Right cardiac atrium (tissue), 5 donors: Measurements from ENCODE around the gene PCDHGA6. TPM values are rescaled to one million over a fixed set of nuclear protein-coding genes. Genes with fewer than 3 reads are reported as not detected.
"Not testable (repeated sequence)": the region's sequence is repeated elsewhere in the genome, so short reads cannot be mapped to it uniquely, and the experiment has no call there.

Experiments
- ATAC-seq, 2 donors: fragments of 200-7000 bp; cut with Tn5 transposase; one replicate each; pipeline versions ENCODE4 v1.8.0 to v1.9.1; 2020; ENCODE audit warnings: moderate library complexity in 2 of 2, mild to moderate bottlenecking in 1 of 2
- DNase-seq, 3 donors: peaks; one replicate each; pipeline ENCODE4 v3.0.0-alpha.2; 2020
- H3K27ac ChIP-seq: one replicate; pipeline ENCODE4 v1.5.1; 2013; ENCODE audit warnings: mild to moderate bottlenecking, low read length, control low read depth, moderate library complexity
- H3K27me3 ChIP-seq: one replicate; pipeline ENCODE4 v1.6.1; 2013; ENCODE audit not compliant: control insufficient read depth, insufficient read depth
- H3K4me1 ChIP-seq: one replicate; pipeline ENCODE4 v1.6.1; 2013; ENCODE audit warnings: low read length; ENCODE audit not compliant: control insufficient read depth, insufficient read depth
- H3K4me3 ChIP-seq: one replicate; pipeline ENCODE4 v1.5.1; 2013; ENCODE audit warnings: low read length, control low read depth
- H3K9me3 ChIP-seq: one replicate; pipeline ENCODE4 v1.6.1; 2013; ENCODE audit warnings: low read length; ENCODE audit not compliant: control insufficient read depth
- WGBS: extraction: QIAGEN DNeasy Blood & Tissue Kit; methylation state at CpG from one replicate; pipeline ENCODE4 v1.1.7; 2013; 5-methylcytosine and 5-hydroxymethylcytosine counted together
- intact Hi-C, 4 donors: fragments of 100-400 bp; cut with DNase I; formaldehyde crosslinking; loops; one replicate each; pipeline versions ENCODE4 v1.11.0 to v1.14.0; 2022 to 2023
- polyA plus RNA-seq: library from polyadenylated mRNA; stranded (reverse); fragments of 200-250 nt; gene quantifications from one replicate; pipeline ENCODE4 v1.2.3, GENCODE V29; 2013
- total RNA-seq, 4 donors: library from RNA; stranded (reverse); fragmentation: NEBNext Ultra II Directional; extraction: Animal tissue kit (Norgen Biotek cat#: 25700); gene quantifications; one replicate each; pipeline ENCODE4 v1.2.1, GENCODE V29; 2021
- donor health status: healthy with polysubstance abuse.
- donor health status: DM: no; HTN: yes; CAD: no.
- donor health status: DM: no; HTN: no; CAD: no.
- donor health status: DM: no; HTN: yes; CAD: no; lungs with severe emphysema.
- donor health status: DM: yes; HTN: yes; CAD: no.

The PCDHGA6 gene
- total and polyA plus RNA-seq, 5 donors, result 2.2 to 5.3 (median 4.9) TPM

GRCh38 chr5:141343953-141344463 lies 29.7 kb upstream of the PCDHGA6 start:
- intact Hi-C loops, result loop anchor here in 2 of 4 donors (5.0 kb wide), 1 partner anchor 213 kb away; no protein-coding TSS in a partner anchor
- peaks cover 15% of the 10 kb centered on the region for H3K9me3 ChIP-seq
- ATAC-seq (peak; percentile 36 to 43), DNase-seq (no peak)
- H3K27me3 ChIP-seq, result no peaks in the 10 kb centered on the region
- peak overlapping the region; percentile 42 for H3K4me3 ChIP-seq
- no peak overlapping the region for H3K27ac ChIP-seq
- 21% methylated on average over 31 of the region's 31 CpGs for WGBS
- H3K4me1 ChIP-seq, result no peaks in the 10 kb centered on the region

DNA sequence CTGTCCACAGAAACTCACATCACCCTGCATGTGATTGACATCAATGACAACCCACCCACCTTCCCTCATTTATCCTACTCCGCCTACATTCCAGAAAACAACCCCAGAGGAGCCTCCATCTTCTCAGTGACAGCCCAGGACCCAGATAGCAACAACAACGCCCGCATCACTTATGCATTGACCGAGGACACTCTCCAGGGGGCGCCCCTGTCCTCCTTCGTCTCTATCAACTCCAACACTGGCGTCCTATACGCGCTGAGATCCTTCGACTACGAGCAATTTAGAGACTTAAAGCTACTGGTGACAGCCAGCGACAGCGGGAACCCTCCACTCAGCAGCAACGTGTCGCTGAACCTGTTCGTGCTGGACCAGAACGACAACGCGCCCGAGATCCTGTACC lies 28.4 kb upstream of the PCDHGA6 start:
- H3K9me3 ChIP-seq, result peaks cover 15% of the 10 kb centered on the region
- H3K4me1 ChIP-seq, result no peaks in the 10 kb centered on the region
- 31% methylated on average over 20 of the region's 20 CpGs for WGBS
- ATAC-seq (no peak), DNase-seq (no peak)
- intact Hi-C loops, result no loop called here
- no peaks in the 10 kb centered on the region for H3K27me3 ChIP-seq
- H3K4me3 ChIP-seq, result peak overlapping the region; percentile 28
- H3K27ac ChIP-seq, result no peak overlapping the region

- peaks cover 15% of the 10 kb centered on the region for H3K9me3 ChIP-seq
- intact Hi-C loops, H3K4me3 ChIP-seq, H3K27me3 ChIP-seq, H3K4me1 ChIP-seq, DNase-seq, ATAC-seq, H3K27ac ChIP-seq: not testable (repeated sequence)
- WGBS, result 41% methylated on average over 24 of the region's 35 CpGs
Observed at GRCh38 chr5:141346017-141346416, 27.7 kb upstream of the PCDHGA6 start.

- Histone ChIP-seq H3K4me3 (peak within 1 kb of the TSS; percentile 45), H3K27me3 (no peaks in the 10 kb centered on the region), H3K27ac (no peak within 1 kb of the TSS), H3K9me3 (peaks cover 13% of the 10 kb centered on the region), H3K4me1 (no peaks in the 10 kb centered on the region)
- DNase-seq (peak in 2 of 3 donors; percentile 65 to 71), ATAC-seq (peak; percentile 44 to 60)
- WGBS, result 20% methylated on average over 29 of the region's 29 CpGs
- intact Hi-C loops, result no loop called here
Observed at GRCh38 chr5:141349917-141350619, 23.6 kb upstream of the PCDHGA6 start, which contains the start of gene PCDHGB1. Gene PCDHGB1 (plus strand): TSS chr5:141350099. CDS start chr5:141350261, 162 bp downstream.

GRCh38 chr5:141351591-141351990 lies 22.1 kb upstream of the PCDHGA6 start:
- H3K9me3 ChIP-seq, result peaks cover 7% of the 10 kb centered on the region
- H3K4me3 ChIP-seq, result no peak overlapping the region
- ATAC-seq (no peak), DNase-seq (no peak)
- H3K27me3 ChIP-seq, result no peaks in the 10 kb centered on the region
- no peak overlapping the region for H3K27ac ChIP-seq
- H3K4me1 ChIP-seq, result no peaks in the 10 kb centered on the region
- WGBS, result 24% methylated on average over 34 of the region's 36 CpGs
- intact Hi-C loops, result no loop called here

GRCh38 chr5:141354900-141355469 lies 18.7 kb upstream of the PCDHGA6 start, which contains the start of gene PCDHGA4:
Gene PCDHGA4 (plus strand): TSS chr5:141355021. CDS start chr5:141355108, 87 bp downstream.
- Histone ChIP-seq H3K4me1 (no peaks in the 10 kb centered on the region), H3K27ac (no peak within 1 kb of the TSS), H3K27me3 (no peaks in the 10 kb centered on the region), H3K4me3 (peak within 1 kb of the TSS; percentile 44), H3K9me3 (peaks cover 9% of the 10 kb centered on the region)
- no peak for ATAC-seq
- 17% methylated on average over 29 of the region's 29 CpGs for WGBS
- intact Hi-C loops, result no loop called here
- DNase-seq, result no peak

DNA sequence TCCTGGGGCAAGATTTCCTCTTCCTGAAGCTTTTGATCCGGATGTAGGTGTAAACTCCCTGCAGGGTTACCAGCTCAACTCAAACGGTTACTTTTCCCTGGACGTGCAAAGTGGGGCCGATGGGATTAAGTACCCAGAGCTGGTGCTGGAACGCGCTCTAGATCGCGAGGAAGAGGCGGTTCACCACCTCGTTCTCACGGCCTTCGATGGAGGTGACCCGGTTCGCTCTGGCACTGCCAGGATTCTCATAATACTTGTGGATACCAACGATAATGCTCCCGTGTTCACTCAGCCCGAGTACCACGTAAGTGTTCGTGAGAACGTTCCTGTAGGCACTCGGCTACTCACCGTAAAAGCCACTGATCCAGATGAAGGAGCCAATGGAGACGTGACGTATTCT lies 18.1 kb upstream of the PCDHGA6 start:
- peaks cover 11% of the 10 kb centered on the region for H3K9me3 ChIP-seq
- no peak for DNase-seq
- 47% methylated on average over 24 of the region's 24 CpGs for WGBS

GRCh38 chr5:141356133-141356532 lies 17.6 kb upstream of the PCDHGA6 start:
- intact Hi-C loops, result no loop called here
- Histone ChIP-seq H3K27me3 (no peaks in the 10 kb centered on the region), H3K4me1 (no peaks in the 10 kb centered on the region), H3K4me3 (no peak overlapping the region), H3K9me3 (peaks cover 11% of the 10 kb centered on the region), H3K27ac (no peak overlapping the region)
- WGBS, result 70% methylated on average over 5 of the region's 5 CpGs
- ATAC-seq, result no peak
- DNase-seq, result no peak

More for the DNA sequence above, 18.1 kb upstream of the PCDHGA6 start:
- H3K27ac ChIP-seq, result no peak overlapping the region
- intact Hi-C loops, result no loop called here
- no peaks in the 10 kb centered on the region for H3K27me3 ChIP-seq
- no peaks in the 10 kb centered on the region for H3K4me1 ChIP-seq
- no peak overlapping the region for H3K4me3 ChIP-seq
- ATAC-seq, result no peak

GRCh38 chr5:141356950-141357349 lies 16.7 kb upstream of the PCDHGA6 start:
- Histone ChIP-seq H3K4me3 (no peak overlapping the region), H3K27me3 (no peaks in the 10 kb centered on the region), H3K9me3 (peaks cover 8% of the 10 kb centered on the region), H3K27ac (no peak overlapping the region), H3K4me1 (no peaks in the 10 kb centered on the region)
- intact Hi-C loops, result no loop called here
- 40% methylated on average over 19 of the region's 19 CpGs for WGBS
- ATAC-seq (no peak), DNase-seq (no peak)

DNA sequence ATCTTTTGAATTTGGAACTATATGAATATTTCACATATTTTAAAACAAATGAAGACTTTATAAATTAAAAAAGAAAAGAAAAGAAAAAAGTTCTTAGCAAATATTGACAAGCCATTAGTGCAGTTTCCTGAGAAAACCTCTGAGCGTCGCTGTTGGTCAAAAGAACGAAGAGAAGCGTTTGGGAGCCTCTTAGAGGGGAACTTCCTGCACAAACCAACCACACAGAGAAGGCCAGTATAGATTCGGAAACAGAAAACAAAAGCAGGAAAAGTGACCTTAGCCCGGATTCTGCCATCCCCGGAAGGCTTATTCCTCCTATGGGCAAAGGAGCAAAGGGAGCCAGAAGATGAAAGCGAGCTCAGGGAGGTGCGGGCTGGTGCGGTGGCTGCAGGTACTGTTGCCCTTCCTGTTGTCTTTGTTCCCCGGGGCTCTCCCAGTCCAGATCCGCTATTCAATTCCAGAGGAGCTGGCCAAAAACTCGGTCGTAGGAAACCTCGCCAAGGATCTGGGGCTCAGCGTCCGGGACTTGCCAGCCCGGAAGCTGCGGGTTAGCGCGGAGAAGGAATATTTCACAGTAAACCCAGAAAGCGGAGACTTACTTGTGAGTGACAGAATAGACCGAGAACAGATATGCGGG lies 13.8 kb upstream of the PCDHGA6 start, which contains the start of gene PCDHGB2:
PCDHGB2 (plus strand) TSS at position 205 of the 637 bp plus-strand sequence; CDS start at position 347, 142 bp downstream.
- no peak for ATAC-seq
- H3K27me3 ChIP-seq, result no peaks in the 10 kb centered on the region

DNA sequence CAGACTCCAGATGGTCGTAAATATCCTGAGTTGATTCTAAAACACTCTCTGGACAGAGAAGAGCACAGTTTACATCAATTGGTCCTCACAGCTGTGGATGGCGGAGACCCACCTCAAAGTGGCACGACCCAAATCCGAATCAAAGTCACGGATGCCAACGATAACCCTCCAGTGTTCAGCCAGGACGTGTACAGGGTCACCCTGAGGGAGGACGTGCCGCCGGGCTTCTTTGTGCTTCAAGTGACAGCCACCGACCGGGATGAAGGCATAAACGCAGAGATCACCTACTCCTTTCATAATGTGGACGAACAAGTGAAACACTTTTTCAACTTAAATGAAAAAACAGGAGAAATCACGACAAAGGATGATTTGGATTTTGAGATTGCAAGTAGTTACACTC lies 13.0 kb upstream of the PCDHGA6 start:
- DNase-seq (no peak), ATAC-seq (no peak)
- Histone ChIP-seq H3K9me3 (peaks cover 21% of the 10 kb centered on the region), H3K4me1 (no peaks in the 10 kb centered on the region), H3K27ac (no peak overlapping the region), H3K4me3 (no peak overlapping the region), H3K27me3 (no peaks in the 10 kb centered on the region)
- intact Hi-C loops, result no loop called here
- 32% methylated on average over 15 of the region's 15 CpGs for WGBS

More for the DNA sequence above, 13.8 kb upstream of the PCDHGA6 start, which contains the start of gene PCDHGB2:
- DNase-seq, result peak in 1 of 3 donors; percentile 33
- WGBS, result 13% methylated on average over 24 of the region's 24 CpGs
- Histone ChIP-seq H3K27ac (no peak within 1 kb of the TSS), H3K9me3 (peaks cover 16% of the 10 kb centered on the region), H3K4me3 (peak within 1 kb of the TSS; percentile 62), H3K4me1 (no peaks in the 10 kb centered on the region)
- intact Hi-C loops, result no loop called here
